Heart left ventricle (tissue), 13 donors: ENCODE results near the gene KIRREL3.

Experiments
- POLR2A ChIP-seq, 2 donors: fragments of 450-650 bp; IDR thresholded peaks; one replicate each; pipeline ENCODE4 v1.6.1; 2017; ENCODE audit warnings: antibody characterized with exemption in 2 of 2, mild to moderate bottlenecking in 2 of 2, moderate library complexity in 2 of 2
- TF ChIP-seq, protein P1 (sequence below), 12 donors: fragments of 200-600 bp; sonication (generic) in 4 of 12; IDR thresholded peaks; one replicate each; pipeline versions ENCODE4 v1.5.0 to v1.8.0; 2018 to 2022; ENCODE audit warnings: antibody characterized with exemption in 12 of 12, mild to moderate bottlenecking in 5 of 12
- donor health status: ischemic (EF 13 %, LVEDD 7.1; RV severe dilation, severe dysfunction).
- donor health status: DM: no; HTN: yes; CAD: no.
- donor health status: DM: no; HTN: no; CAD: no.
- donor health status: ischemic (EF 25% LVEDD 6.9; RV normal size, moderate dysfunction).
- donor health status: ischemic (EF 25% LVEDD 5.7; RV mildly dilated, moderate dysfunction).
- donor health status: ischemic (EF 35%, LVEDD 5.7; RV mildly dilated, moderate dysfunction).
- donor health status: nonischemic (EF 11% LVEDD 7.7; RV severe dilation, severe dysfunction).
- donor health status: DM: yes; HTN: yes; CAD: no.
- donor health status: PGD.
- donor health status: ischemic (EF 29% LVEDD 5.4; RV normal size, mild dysfunction).
- donor health status: nonischemic (EF 23%, LVEDD 6.1; RV moderate dilation, normal function).

- TF ChIP-seq, protein P1, sequence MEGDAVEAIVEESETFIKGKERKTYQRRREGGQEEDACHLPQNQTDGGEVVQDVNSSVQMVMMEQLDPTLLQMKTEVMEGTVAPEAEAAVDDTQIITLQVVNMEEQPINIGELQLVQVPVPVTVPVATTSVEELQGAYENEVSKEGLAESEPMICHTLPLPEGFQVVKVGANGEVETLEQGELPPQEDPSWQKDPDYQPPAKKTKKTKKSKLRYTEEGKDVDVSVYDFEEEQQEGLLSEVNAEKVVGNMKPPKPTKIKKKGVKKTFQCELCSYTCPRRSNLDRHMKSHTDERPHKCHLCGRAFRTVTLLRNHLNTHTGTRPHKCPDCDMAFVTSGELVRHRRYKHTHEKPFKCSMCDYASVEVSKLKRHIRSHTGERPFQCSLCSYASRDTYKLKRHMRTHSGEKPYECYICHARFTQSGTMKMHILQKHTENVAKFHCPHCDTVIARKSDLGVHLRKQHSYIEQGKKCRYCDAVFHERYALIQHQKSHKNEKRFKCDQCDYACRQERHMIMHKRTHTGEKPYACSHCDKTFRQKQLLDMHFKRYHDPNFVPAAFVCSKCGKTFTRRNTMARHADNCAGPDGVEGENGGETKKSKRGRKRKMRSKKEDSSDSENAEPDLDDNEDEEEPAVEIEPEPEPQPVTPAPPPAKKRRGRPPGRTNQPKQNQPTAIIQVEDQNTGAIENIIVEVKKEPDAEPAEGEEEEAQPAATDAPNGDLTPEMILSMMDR (IDR thresholded peaks at IDR 0.05) = no peak
- no peak for TF ChIP-seq POLR2A (IDR thresholded peaks at IDR 0.05)
These were observed 3.4 kb downstream of the KIRREL3 start for GRCh38 chr11:126997196-126997595.
